Uterus (tissue), 2 donors: ENCODE results near the gene CHMP6.

Experiments used
- CTCF ChIP-seq, 4 experiments: fragments of 200-600 bp in 2 of 4; fragments of 450-650 bp in 2 of 4; sonication (generic) in 2 of 4; IDR thresholded peaks; one replicate each; pipeline ENCODE4 v1.5.1; 2016 to 2019; ENCODE audit warnings: antibody characterized with exemption in 4 of 4, mild to moderate bottlenecking in 2 of 4, moderate library complexity in 1 of 4
- POLR2A ChIP-seq, 2 donors: fragments of 450-650 bp; IDR thresholded peaks; one replicate each; pipeline ENCODE4 v1.6.1; 2016; ENCODE audit warnings: antibody characterized with exemption in 2 of 2, mild to moderate bottlenecking in 1 of 2, moderate library complexity in 1 of 2

GRCh38 chr17:80955078-80955477 is 36.6 kb upstream of the CHMP6 start:
- TF ChIP-seq POLR2A (IDR thresholded peaks at IDR 0.05) (no peak), CTCF (IDR thresholded peaks at IDR 0.05) (no peak)
